Lower leg skin (tissue), 4 donors: ENCODE results near the gene CSGALNACT2. TPM values are rescaled to one million over a fixed set of nuclear protein-coding genes. Genes with fewer than 3 reads are reported as not detected.

Source experiments
- DNase-seq, 2 donors: peaks; one replicate each; pipeline ENCODE4 v3.0.0-alpha.2; 2019; ENCODE audit warnings: low spot score in 2 of 2
- H3K4me3 ChIP-seq: fragments of 200-600 bp; sonication (generic); 2 replicates; pipeline ENCODE4 v1.5.1; 2017; ENCODE audit warnings: mild to moderate bottlenecking, low read depth; ENCODE audit not compliant: poor library complexity, severe bottlenecking
- POLR2A ChIP-seq, 2 donors: fragments of 450-650 bp; IDR thresholded peaks; one replicate each; pipeline ENCODE4 v1.6.1; 2016 to 2017; ENCODE audit warnings: antibody characterized with exemption in 2 of 2, mild to moderate bottlenecking in 1 of 2, moderate library complexity in 1 of 2
- WGBS, 2 donors: methylation state at CpG; one replicate each; pipeline ENCODE4 v1.1.5; 2018; 5-methylcytosine and 5-hydroxymethylcytosine counted together
- intact Hi-C: fragments of 100-400 bp; cut with DNase I; formaldehyde crosslinking; loops from one replicate; pipeline ENCODE4 v1.15.0; 2023; ENCODE audit warnings: low total_unique reads
- total RNA-seq, 4 donors: library from RNA; depleted of rRNA; stranded (reverse); fragments of >200 nt; gene quantifications; one replicate each; pipeline ENCODE4 v1.1.0, GENCODE V29; 2016
- TF ChIP-seq, protein P1 (sequence below), 3 donors: fragments of 450-650 bp; IDR thresholded peaks; one replicate each; pipeline ENCODE4 v1.5.1; 2016; ENCODE audit warnings: antibody characterized with exemption in 3 of 3, mild to moderate bottlenecking in 3 of 3, moderate library complexity in 2 of 3

CSGALNACT2 gene
- total RNA-seq, 4 donors from 2014 or later: 12.9 to 16.7 (median 15.4) TPM

DNA sequence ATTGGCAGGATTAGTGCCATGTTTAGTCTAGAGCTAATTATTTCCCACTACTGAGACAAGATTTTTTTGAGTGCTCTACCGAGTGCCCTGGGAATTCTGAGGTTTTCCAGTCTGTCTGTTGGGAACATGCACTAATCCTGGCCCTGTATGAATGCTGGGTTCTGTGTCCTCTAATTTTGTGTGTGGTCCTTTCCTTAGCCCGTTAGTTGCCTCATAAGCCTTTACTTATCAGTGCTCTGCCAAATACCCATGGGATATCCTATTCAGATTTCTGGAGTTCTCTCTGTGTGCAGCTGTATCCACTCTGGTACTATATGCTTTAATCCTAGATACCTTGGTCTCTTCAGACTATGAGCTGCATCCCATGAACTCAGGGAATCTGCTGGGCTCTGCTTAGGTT lies 13.1 kb downstream of the CSGALNACT2 start:
- intact Hi-C loops: no loop called here
- no peak overlapping the region for H3K4me3 ChIP-seq
- TF ChIP-seq POLR2A (IDR thresholded peaks at IDR 0.05): no peak
- TF ChIP-seq, protein P1, sequence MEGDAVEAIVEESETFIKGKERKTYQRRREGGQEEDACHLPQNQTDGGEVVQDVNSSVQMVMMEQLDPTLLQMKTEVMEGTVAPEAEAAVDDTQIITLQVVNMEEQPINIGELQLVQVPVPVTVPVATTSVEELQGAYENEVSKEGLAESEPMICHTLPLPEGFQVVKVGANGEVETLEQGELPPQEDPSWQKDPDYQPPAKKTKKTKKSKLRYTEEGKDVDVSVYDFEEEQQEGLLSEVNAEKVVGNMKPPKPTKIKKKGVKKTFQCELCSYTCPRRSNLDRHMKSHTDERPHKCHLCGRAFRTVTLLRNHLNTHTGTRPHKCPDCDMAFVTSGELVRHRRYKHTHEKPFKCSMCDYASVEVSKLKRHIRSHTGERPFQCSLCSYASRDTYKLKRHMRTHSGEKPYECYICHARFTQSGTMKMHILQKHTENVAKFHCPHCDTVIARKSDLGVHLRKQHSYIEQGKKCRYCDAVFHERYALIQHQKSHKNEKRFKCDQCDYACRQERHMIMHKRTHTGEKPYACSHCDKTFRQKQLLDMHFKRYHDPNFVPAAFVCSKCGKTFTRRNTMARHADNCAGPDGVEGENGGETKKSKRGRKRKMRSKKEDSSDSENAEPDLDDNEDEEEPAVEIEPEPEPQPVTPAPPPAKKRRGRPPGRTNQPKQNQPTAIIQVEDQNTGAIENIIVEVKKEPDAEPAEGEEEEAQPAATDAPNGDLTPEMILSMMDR (IDR thresholded peaks at IDR 0.05): no peak
- no peak for DNase-seq
- WGBS, 2 donors: 56 to 64% methylated on average over 2 of the region's 2 CpGs

DNA sequence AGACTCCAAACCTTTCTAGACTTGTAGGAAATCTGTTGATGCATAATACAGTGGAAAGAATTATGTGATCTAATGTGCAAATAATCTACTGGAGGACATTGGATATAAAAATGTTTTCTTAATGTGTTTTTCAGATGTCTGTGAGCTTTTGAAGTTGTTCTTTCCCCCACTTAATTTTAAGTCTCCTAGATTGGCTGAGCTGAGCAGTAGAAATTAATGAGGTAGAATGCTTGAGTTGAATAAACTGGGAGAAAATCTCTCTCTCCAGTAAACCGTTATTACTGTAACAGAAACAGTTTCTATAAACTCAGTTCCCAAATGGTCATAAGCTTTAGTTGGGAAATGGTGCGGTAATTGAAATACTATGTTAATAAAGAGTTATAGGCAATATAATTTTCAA lies 15.7 kb downstream of the CSGALNACT2 start:
- no peak overlapping the region for H3K4me3 ChIP-seq
- WGBS, 2 donors: 62 to 78% methylated on average over 2 of the region's 2 CpGs
- intact Hi-C loops: no loop called here
- TF ChIP-seq, protein P1 (IDR thresholded peaks at IDR 0.05): no peak
- no peak for TF ChIP-seq POLR2A (IDR thresholded peaks at IDR 0.05)
- DNase-seq: no peak

DNA sequence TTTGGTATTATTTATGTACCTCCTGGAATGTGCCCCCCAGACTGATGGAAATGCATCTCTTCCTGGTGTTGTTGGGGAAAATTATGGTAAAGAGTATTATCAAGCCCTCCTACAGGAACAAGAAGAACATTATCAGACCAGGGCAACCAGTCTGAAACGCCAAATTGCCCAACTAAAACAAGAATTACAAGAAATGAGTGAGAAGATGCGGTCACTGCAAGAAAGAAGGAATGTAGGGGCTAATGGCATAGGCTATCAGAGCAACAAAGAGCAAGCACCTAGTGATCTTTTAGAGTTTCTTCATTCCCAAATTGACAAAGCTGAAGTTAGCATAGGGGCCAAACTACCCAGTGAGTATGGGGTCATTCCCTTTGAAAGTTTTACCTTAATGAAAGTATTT lies 17.0 kb downstream of the CSGALNACT2 start:
- no peak for TF ChIP-seq POLR2A (IDR thresholded peaks at IDR 0.05)
- TF ChIP-seq, protein P1 (IDR thresholded peaks at IDR 0.05): no peak
- intact Hi-C loops: no loop called here
- 90 to 94% methylated on average over 2 of the region's 2 CpGs for WGBS, 2 donors
- H3K4me3 ChIP-seq: no peak overlapping the region
- DNase-seq: no peak

DNA sequence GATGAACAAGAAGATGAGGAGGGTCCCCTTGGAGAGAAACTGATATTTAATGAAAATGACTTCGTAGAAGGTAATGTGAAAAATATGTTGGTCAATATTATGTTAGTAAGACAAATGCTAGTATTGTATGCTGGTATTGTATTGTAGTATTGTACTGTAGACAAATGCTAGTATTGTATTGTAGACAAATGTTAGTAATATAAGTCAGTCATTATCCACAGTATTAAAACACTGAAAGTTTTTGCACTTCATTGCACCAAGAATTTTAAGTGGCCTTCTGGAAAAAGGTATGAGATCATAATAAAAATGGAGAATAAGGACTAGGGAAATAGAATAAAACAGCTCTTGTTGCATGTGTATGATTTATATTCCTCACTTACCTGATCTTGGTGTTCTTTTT lies 17.5 kb downstream of the CSGALNACT2 start:
- DNase-seq: no peak
- TF ChIP-seq, protein P1 (IDR thresholded peaks at IDR 0.05): no peak
- TF ChIP-seq POLR2A (IDR thresholded peaks at IDR 0.05): no peak
- no peak overlapping the region for H3K4me3 ChIP-seq
- intact Hi-C loops: no loop called here
- 82 to 91% methylated on average over 1 of the region's 1 CpG for WGBS, 2 donors

DNA sequence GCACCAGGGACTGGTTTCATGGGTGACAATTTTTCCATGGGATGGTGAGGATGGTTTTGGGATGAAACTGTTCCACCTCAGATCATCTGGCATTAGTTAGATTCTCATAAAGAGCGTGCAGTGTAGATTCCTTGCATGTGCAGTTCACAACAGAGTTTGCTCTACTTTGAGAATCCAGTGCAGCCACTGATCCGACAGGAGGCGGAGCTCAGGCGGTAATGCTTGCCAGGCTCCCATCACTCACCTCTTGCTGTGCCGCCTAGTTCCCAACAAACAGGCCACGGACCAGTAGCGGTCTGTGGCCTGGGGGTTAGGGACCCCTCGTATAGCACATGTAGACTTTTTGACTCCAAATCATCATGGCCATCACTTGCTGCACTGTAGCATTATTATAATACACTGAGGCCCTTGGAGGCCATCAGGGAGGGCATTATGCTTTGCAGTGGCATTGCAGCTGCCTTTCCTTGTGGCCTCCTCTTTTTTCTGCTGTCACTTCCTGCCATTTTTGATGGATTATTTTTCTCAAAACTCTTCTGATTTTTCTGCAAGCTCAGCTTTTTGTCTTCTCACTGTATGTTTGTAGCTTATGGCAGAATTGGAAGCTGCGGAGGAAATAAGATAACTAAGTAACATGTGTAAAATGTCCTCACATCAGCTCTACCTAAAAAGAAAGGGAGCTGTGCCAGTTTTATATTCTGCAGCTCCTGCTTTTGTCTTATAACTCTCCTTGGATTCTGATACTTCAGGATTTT lies 18.5 kb downstream of the CSGALNACT2 start:
- H3K4me3 ChIP-seq: no peak overlapping the region
- WGBS, 2 donors: 73 to 74% methylated on average over 9 of the region's 9 CpGs
- DNase-seq: no peak
- intact Hi-C loops: no loop called here
- no peak for TF ChIP-seq POLR2A (IDR thresholded peaks at IDR 0.05)
- TF ChIP-seq, protein P1 (IDR thresholded peaks at IDR 0.05): no peak

DNA sequence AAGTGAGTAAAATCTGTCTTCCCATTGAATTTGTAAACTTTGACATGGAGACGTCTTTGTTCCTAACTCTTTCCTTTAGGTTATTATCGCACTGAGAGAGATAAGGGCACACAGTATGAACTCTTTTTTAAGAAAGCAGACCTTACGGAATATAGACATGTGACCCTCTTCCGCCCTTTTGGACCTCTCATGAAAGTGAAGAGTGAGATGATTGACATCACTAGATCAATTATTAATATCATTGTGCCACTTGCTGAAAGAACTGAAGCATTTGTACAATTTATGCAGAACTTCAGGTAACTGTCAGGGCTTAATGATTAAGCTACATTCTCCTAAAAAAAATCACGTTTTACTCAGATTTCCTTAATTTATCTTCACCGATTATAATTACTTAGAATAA lies 20.4 kb downstream of the CSGALNACT2 start:
- 92 to 96% methylated on average over 6 of the region's 6 CpGs for WGBS, 2 donors

More for the DNA sequence above, 20.4 kb downstream of the CSGALNACT2 start:
- intact Hi-C loops: no loop called here
- H3K4me3 ChIP-seq: no peak overlapping the region
- TF ChIP-seq, protein P1 (IDR thresholded peaks at IDR 0.05): no peak
- TF ChIP-seq POLR2A (IDR thresholded peaks at IDR 0.05): no peak
- DNase-seq: no peak
